Measurements from ENCODE around the gene SRPK3.
A peak's percentile ranks its signal among the peaks of the same experiment; 100 is the strongest.

The SRPK3 gene

GRCh38 chrX:153766871-153767673 lies 13.8 kb upstream of the SRPK3 start:
- no peak overlapping the region for H3K4me3 ChIP-seq (ENCODE audit: low read depth, low read length)
- DNase-seq (ENCODE audit: low read depth), result no peak
- TF ChIP-seq MYC (IDR thresholded peaks at IDR 0.05; ENCODE audit: low read depth, low read length), result no peak
- TF ChIP-seq, protein P1, sequence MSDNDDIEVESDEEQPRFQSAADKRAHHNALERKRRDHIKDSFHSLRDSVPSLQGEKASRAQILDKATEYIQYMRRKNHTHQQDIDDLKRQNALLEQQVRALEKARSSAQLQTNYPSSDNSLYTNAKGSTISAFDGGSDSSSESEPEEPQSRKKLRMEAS (IDR thresholded peaks at IDR 0.05; ENCODE audit: low read depth, low read length), result no peak
- TF ChIP-seq POLR2A (IDR thresholded peaks at IDR 0.05; ENCODE audit: extremely low read depth, insufficient read length), result no peak
- TF ChIP-seq CTCF (IDR thresholded peaks at IDR 0.05; ENCODE audit: low read depth, low read length), result no peak

- no peak for DNase-seq (ENCODE audit: low read depth)
- no peak for TF ChIP-seq CTCF (IDR thresholded peaks at IDR 0.05; ENCODE audit: low read depth, low read length)
- TF ChIP-seq, protein P1 (IDR thresholded peaks at IDR 0.05; ENCODE audit: low read depth, low read length), result no peak
- H3K4me3 ChIP-seq (ENCODE audit: low read depth, low read length), result no peak overlapping the region
These were observed 13.2 kb upstream of the SRPK3 start for GRCh38 chrX:153767674-153768055.

- no peak for TF ChIP-seq MYC (IDR thresholded peaks at IDR 0.05; ENCODE audit: low read depth, low read length)
- peak; percentile 35 for TF ChIP-seq CTCF (IDR thresholded peaks at IDR 0.05; ENCODE audit: low read depth, low read length)
- DNase-seq (ENCODE audit: low read depth), result no peak
- H3K4me3 ChIP-seq (ENCODE audit: low read depth, low read length), result no peak overlapping the region
These were observed 12.3 kb upstream of the SRPK3 start for GRCh38 chrX:153768311-153769157.

GRCh38 chrX:153769158-153769864 lies 11.5 kb upstream of the SRPK3 start:
- no peak for DNase-seq (ENCODE audit: low read depth)
- H3K4me3 ChIP-seq (ENCODE audit: low read depth, low read length), result no peak overlapping the region
- TF ChIP-seq MYC (IDR thresholded peaks at IDR 0.05; ENCODE audit: low read depth, low read length) (no peak), CTCF (IDR thresholded peaks at IDR 0.05; ENCODE audit: low read depth, low read length) (no peak), POLR2A (IDR thresholded peaks at IDR 0.05; ENCODE audit: extremely low read depth, insufficient read length) (no peak)
- TF ChIP-seq, protein P1 (IDR thresholded peaks at IDR 0.05; ENCODE audit: low read depth, low read length), result no peak

DNA sequence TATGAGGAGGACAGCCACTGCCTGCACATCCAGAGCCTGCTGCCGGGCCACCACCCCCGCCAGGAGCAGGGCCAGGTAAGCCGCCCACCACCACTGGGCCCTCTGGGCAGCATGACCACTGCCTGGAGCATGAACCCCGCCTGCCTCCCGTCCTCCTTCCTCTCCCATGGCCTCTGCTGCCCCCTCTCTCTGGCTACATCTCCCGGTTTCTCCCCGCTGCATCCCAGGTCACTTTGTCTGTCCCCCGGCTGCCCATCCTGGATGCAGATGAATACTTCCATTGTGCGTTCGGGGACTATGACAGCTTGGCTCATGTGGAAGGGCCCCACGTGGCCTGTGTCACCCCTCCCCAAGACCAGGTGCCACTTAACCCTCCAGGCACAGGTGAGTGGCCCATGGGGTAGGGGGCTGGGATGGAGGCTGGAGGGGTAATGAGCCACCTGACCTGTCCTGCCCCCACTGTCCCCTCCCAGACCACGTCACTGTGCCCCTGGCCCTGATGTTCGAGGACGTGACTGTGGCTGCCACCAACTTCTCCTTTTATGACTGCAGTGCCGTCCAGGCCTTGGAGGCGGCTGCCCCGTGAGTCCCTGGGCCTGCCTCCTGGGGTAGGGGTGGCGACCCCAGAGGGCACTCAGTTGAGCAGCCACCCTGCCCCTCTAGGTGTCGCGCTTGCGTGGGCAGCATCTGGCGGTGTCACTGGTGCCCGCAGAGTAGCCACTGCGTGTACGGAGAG lies 10.8 kb upstream of the SRPK3 start:
- no peak overlapping the region for H3K4me3 ChIP-seq (ENCODE audit: low read depth, low read length)
- TF ChIP-seq MYC (IDR thresholded peaks at IDR 0.05; ENCODE audit: low read depth, low read length) (no peak), CTCF (IDR thresholded peaks at IDR 0.05; ENCODE audit: low read depth, low read length) (no peak), POLR2A (IDR thresholded peaks at IDR 0.05; ENCODE audit: extremely low read depth, insufficient read length) (no peak)
- TF ChIP-seq, protein P1 (IDR thresholded peaks at IDR 0.05; ENCODE audit: low read depth, low read length), result no peak
- DNase-seq (ENCODE audit: low read depth), result no peak
